EH (cell line): ENCODE measurements around the gene QKI.
"Not testable (repeated sequence)": the region's sequence is repeated elsewhere in the genome, so short reads cannot be mapped to it uniquely, and the experiment has no call there.

Experiments
- DNase-seq: peaks from one replicate; pipeline ENCODE4 v3.0.0-alpha.2; 2015; ENCODE audit warnings: low read depth

The QKI gene

GRCh38 chr6:163414946-163415619 lies 565 bp downstream of the QKI start:
- DNase-seq: no peak

DNA sequence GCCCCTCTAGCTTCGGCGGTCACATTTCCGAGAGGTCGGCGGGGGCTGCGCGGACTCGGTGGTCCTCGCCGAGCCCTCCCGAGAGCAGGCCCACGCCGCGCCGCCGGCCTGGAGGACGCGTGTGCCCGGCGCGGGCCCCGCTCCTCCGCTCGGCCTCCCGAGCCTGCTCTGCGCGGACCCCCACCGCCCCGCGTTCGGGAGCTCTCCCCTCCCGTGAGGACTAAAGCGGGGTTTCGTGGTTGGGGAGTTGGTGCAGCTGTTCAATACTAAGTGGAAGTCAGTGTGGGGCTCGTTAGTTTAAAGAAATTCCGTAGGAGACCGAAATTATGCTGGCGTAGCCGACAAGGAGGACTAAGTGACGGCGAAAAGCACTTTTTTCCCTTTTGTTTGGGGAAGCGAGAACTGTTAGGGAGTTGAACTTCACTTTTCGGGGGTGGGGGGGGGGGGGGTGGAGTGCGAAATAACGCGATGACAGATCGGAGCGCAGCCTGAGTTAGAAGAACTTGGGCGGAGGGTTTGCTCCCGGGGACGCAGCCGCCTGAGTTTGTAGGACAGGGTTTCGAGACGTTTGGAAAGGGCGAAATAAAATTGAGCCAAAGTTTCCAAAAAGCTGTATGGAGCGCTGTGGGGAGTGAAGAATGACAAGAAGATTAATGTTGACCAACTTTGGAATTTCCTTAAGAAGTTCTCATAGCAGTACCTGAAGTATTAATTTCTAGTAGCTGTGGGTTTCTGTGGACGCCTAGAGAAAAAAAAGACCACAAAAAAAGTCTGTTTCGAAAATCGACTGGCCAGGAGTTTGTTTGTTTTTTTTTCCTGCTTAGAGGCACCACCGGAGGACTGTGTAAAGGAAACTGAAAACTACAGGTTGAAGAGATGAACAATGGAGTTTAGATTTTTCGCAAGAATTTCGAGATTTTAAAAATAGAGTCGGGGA lies 1.4 kb downstream of the QKI start:
- peak; percentile 70 for DNase-seq

- DNase-seq: peak; percentile 88
Measured at GRCh38 chr6:163416557-163417253, 2.2 kb downstream of the QKI start.

DNA sequence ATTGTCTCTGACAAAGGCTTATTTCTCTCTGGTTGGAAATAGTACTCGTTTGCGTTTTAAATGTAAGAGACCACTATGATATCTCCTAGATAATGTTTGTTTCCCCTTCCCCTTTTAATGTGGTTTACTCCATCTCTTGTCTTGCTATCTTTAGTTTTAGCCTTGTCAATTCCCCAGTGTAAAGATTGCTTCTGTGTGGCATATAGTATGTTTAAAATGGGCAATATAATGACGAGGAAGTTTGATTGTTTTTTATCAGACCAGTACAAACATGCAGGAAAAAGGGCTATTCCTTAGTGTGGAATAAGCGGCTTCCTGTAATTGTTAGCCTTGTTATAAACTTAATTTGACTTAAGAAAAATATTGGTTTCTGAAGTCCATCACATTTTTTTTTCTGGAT lies 3.1 kb downstream of the QKI start:
- no peak for DNase-seq

GRCh38 chr6:163418311-163419029 lies 4.0 kb downstream of the QKI start:
- DNase-seq: no peak

GRCh38 chr6:163419413-163420288 lies 5.1 kb downstream of the QKI start:
- DNase-seq: peak; percentile 55

- no peak for DNase-seq
Measured at GRCh38 chr6:163420289-163420614, 5.7 kb downstream of the QKI start.

DNA sequence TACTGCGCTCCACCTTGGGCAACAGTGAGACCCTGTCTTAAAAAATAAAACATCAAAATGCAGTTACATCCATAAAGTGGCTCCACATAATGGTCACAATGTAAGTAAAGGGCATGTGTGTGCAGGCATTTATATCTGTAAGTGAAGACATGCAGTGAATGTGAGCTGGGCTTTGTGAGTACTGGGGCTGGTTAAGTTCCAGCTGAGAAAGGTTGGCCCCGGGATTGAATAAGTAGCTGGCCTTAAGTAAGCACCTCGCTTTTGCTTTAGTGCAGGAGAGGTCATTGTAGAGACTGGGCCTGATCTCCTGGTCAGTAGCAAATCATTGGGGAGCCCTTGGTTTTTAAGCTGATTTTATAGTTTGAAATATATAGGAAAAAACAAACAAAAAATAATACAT lies 8.0 kb downstream of the QKI start:
- DNase-seq: no peak

DNA sequence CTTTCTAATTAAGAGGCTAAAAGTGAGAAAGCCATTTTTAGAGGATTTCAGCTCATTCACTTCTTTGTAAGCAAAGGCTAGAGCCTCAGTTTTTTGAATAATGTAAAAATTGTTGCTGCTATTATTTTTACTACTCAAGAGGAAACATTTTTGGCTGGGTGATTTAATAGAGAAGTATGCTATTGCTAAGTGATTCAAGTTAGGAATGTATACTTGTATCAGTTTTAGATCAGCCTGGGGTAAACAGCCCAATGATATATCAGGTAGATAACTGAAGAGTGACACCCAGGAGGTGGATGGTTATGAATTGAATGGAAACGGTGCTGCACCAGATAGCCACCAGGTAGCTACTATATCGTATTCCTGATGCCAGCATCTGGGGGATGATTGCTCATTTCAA lies 9.2 kb downstream of the QKI start:
- DNase-seq: peak; percentile 32

GRCh38 chr6:163427498-163428254 lies 13.2 kb downstream of the QKI start:
- peak; percentile 85 for DNase-seq

- DNase-seq: no peak
Measured at GRCh38 chr6:163428373-163428772, 13.9 kb downstream of the QKI start.

DNA sequence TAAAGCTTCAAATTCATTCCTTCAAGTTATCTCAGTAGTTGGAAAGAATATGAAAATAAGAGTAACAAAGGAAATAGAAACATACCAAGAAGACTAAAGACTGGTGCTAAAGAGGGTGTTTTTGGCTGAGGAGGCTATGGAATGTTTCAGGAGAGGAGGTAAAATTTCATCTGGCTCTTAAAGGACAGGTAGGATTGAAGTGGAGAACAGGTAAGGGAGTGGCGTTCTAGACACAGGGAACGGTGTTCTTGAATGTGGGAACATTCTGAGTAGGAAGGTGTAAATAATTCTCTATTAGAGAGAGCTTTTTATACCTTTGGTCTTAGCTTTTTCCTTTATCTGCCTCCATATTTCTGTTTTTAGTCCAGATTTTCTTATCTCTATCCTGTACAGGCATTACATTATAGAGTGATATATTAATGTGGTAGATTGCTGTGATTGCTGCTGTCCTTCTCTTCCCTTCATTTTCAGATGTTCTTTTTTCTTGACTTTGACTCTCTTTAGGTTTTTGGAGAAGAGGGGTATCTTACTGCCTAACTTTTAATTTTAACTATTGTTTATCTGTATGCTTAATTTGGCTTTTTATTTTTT lies 15.4 kb downstream of the QKI start:
- no peak for DNase-seq

- no peak for DNase-seq
Measured at GRCh38 chr6:163432300-163432699, 17.8 kb downstream of the QKI start.

DNA sequence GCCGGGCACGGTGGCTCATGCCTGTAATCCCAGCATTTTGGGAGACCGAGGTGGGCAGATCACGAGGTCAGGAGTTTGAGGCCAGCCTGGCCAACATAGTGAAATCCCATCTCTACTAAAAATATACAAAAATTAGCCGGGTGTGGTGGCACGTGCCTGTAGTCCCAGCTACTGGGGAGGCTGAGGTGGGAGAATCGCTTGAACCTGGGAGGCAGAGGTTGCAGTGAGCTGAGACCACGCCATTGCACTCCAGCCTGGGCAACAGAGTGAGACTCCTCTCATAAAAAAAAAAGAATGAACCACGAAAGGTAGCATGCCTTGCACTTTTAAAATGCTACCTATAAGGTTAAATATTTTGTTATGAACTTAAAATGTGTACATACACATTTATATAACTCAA lies 19.0 kb downstream of the QKI start:
- not testable (repeated sequence) for DNase-seq

DNA sequence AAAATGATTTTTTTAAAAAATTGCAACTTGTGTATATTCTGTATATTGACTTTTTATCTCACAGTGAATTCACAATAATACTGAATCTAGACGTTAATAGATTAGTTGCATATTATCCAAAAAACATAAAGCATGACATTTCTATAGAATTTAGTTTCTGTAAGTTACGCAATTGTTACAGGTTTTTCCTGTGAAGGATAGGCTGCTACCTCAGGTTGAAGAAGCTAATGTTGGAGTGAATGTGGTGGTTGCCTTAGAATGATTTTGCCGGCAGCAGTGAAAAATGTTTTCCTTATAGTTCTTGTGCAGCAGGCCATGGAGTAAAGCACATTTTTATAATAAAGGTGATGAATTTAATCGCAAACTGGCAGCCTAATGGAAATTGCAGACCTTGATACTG lies 20.5 kb downstream of the QKI start:
- no peak for DNase-seq

DNA sequence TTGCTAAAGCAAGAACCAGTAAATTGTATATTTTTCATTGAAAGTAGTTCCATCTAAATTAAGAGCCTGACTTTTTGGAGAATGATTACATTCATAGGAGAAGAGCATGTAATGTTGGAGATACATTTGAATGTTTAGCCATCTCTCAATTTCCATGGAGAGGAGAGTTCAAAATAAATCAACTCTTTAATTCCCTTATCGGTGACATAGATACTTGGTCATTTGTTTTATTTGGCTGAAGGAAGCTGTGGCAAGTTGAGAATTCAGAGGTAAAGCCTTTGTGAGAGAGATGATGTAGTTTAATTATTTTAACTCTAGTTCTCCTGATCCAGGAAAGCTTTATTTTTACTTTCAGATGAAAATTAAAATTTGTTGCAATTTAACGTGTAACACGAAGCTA lies 22.3 kb downstream of the QKI start:
- no peak for DNase-seq

DNA sequence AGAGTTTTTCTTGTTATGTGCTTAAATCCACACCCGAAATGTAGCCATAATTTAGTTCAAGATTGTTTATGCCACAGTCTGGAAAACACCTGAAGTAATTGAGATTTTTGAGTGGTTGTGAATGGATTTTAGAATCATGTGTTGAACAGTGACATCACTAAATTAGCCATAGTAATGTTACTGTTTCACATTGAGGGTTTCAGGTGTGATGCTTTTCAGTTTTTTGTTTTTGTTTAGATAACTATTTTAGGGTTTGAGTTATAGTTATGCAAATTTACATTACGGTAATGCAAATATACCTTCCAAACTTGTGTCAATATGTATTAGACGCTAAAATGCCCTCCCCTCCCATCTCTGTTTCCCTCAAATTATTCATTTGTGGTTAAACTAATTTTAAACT lies 22.9 kb downstream of the QKI start:
- DNase-seq: no peak

GRCh38 chr6:163438298-163438939 lies 23.9 kb downstream of the QKI start:
- peak; percentile 20 for DNase-seq

DNA sequence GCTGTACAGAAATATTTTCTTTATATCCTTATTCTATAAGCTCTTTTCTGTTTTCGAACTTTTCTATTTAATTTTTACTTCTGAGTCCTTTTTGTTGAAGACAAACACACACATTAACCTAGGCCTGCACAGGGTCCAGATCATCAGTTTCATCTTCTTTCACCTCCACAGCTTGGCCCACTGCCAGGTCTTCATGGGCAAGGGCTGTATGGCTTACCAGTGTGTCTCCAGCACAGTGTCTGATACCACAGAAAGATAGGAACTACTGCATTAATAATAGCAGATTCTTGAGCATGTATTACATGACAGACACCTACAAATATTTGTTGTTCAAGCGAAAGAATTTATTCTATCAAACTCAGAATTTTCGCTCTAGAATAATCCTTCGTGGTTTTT lies 24.4 kb downstream of the QKI start:
- DNase-seq: peak; percentile 16

GRCh38 chr6:163439390-163439789 lies 24.9 kb downstream of the QKI start:
- DNase-seq: not testable (repeated sequence)
